Stimulated activated CD8-positive, alpha-beta memory T cell treated with anti-CD3 and anti-CD28 coated beads, Interleukin-15, amount 100 ng/mL, for 1 hour (primary cell): ENCODE data around the gene HRK.

Experiments
- DNase-seq: peaks from one replicate; pipeline ENCODE4 v3.0.0-alpha.2; 2020; ENCODE audit warnings: low read depth

Gene HRK

GRCh38 chr12:116897476-116897875 is 16.2 kb upstream of the HRK start:
- DNase-seq: no peak

- DNase-seq: no peak
Observed at GRCh38 chr12:116896411-116896924, 15.2 kb upstream of the HRK start.

- no peak for DNase-seq
Observed at GRCh38 chr12:116894913-116895312, 13.7 kb upstream of the HRK start.

DNA sequence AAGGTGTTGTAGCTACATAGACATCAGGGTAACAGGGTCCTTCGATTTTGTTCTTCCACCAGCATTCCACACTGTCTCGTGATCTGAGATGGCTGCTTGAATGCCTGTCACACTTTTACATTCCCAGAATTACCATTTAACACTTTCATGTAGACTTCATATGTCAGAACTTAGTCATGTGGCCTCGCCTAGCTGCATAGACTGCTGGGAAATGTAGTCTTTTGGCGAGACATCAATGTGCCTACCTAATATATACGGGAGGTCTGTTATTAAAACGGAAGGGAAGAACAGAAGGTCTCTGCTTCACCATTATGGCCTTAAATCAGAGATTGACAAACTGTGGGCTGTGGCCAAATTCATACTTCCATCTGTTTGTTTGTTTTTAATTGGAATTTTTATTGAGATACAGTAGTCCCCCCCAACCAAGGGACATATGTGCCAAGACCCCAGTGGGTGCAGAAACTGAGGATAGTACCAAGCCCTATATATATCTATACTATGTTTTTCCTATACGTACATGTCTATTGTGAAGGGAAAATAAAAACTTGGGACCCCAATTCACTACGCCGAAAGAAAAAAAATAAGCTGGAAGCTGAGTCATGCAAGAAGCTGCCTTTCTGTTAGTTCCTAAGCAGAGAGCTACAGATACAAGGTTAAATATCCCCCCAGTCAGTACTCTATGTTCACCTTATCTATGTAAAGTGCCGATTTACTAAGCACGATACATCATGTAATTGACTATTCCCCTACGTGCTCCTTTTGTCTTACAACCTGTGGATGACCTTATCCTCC is 11.3 kb upstream of the HRK start:
- no peak for DNase-seq

- DNase-seq: no peak
Observed at GRCh38 chr12:116891019-116891418, 9.8 kb upstream of the HRK start.

DNA sequence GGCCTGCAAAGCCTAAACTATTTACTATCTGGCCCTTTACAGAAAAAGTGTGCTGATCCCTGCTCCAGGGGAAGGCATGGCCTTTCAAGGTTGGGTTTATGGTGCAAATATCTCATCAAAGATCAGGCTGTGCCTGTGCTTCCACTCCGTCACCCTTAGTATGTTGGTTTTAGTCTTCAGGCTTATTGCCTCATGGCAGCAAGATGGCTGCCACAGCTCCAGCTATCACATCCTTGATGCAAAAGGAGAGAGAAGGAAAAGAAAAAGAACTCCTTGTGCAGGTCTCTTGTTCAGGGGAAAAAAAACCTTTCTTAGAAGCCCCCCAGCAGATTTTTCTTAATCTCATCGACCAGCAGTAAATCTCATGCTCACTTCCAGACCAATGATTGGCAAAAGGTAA is 9.1 kb upstream of the HRK start:
- no peak for DNase-seq

DNA sequence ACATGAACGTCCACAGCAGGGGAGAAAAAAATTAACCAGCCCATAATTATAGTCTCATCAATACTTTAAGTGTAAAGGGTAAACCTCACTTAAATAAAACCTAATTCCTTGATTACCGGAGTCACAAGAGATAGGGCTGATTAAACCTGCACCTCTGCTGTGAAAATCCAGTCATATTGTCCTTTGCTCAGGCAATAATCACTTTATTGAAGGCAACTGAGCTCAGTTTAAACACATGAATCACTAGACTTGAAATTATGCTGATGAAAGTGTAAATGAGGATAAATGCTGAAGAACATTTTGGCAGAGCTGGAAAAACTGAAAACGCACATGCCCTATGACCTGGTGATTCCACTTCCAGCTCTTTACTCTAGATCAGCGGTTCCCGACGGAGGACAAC is 6.7 kb upstream of the HRK start:
- no peak for DNase-seq

GRCh38 chr12:116887244-116887643 is 6.0 kb upstream of the HRK start:
- DNase-seq: no peak

- DNase-seq: no peak
Observed at GRCh38 chr12:116885491-116885890, 4.2 kb upstream of the HRK start.

GRCh38 chr12:116884871-116885270 is 3.6 kb upstream of the HRK start:
- no peak for DNase-seq

DNA sequence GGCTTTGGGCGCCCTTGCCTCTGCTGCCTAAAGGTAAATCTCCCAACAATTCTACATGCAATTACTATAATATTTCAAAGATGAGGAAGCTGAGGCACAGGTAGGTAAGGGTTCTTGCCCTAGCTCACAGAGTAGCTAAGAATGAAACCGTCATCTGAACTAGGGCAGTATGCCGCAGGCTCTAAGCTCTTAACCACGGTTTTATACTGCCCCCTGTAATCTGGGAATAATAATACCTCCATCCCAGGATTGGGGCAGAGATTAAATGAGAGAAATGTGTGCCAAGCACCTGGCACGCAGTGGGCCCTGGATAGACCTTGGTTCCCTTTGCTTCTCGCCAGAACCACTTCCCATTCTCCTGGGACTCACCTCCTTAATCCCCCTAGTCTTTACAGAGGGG is 1.5 kb upstream of the HRK start:
- DNase-seq: no peak

GRCh38 chr12:116881877-116882507 is 751 bp upstream of the HRK start:
- no peak for DNase-seq

- no peak for DNase-seq
Observed at GRCh38 chr12:116880817-116881324, 370 bp downstream of the HRK start.

DNA sequence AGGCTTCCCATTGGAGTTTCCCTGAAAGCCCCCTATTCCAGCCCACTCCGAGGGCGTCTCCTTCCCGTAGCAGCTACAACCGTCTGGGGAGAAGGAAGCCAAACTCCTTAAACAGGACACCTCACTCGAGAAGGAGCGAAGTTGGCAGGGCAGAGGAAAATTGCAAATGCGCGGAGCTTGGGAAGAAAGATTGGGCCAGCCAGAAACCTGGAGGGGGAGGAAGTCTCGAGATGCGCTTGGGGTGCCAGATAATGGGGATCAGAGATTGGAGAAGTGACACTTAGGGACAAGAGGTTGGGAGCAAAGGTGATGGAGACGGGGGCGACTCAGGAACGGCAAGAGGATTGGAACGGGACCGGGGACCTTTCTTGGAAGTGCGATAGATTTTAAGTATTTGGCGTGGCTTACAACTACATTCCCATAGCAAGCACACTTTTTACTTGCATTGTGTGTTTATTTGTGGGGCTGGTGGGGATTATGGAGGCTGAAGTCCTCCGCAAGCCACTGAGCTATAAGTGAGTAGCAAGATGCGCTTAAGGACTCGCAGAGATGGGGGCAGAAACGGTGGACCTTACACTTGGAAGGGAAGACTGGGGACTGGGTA is 926 bp downstream of the HRK start:
- no peak for DNase-seq

DNA sequence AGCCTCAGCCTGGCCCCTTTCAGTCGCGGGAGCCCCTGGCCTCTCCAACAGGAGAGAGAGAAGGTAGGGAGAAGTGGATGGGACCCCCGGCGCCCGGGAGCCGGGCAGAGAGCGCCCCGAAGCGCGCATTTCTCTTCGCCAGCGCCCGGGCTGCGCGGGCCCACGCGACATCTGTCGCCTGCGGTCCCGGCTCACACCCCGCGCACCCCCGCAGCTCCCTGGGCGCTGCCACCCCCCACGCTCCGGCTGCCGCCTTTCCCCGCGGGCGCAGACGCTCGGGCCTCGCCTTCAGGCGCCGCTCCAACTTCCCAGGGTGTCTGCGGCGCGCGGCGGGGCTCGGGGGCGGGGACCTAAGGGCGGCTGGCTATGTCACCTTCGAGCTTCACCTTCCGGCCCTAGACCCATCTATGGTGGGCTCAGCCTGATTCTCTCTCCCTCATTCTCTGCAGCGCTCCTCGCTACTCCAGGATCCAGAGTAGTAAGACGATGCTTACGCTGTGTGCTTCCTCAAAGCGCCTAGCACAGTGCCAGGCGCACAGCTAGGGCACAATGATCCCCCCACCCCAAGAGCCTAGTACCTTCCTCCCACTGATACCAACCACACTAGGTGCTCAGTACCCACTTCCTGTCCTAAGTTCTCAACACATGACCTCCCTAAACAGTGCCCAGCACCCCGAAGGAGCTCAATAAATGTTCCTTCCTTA is 1.6 kb downstream of the HRK start:
- no peak for DNase-seq

DNA sequence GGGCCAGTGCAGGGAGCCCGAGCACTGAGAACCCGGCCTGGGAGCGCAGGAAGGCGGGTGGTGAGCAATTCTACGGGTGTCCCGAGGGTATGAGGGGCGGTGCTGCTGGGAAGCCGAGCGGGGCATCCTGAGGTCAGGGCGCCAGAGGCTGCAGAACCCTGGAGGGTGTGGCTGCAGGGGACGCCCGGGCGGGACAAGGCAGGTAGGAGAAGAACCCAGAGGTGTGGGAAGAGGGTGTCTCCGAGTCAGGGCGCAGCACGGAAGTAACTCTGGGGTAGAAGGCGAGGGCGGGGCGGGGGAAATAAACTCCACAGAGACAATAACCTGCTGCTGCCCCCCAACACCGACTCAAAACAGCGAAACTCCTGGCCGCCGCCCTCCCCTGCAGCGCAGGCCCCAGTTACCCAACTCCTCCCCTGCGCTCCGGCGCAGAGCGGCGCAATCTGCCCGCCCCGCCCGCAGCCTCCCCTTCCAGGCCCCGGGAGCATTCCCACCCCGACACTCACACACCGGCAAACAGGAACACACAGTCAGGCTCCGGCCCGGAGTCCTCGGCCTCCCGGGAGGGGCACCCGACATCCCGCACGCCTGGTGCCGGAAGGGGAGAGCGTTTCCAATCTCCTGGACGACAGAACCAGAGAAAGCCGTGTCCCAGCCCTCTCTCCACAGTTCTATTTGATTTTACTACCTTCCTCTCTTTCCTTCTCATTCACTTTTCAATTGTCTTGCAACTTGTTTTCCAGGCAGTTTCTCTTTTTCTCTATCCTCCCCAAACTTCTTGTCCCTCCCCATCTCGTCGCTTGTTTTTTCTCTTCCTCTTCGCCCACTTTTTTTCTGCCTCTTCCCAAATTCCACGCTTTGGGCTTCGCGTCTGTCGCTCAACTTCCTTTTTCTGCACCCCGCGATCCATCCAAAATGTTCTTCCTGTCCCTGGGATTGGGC is 2.4 kb downstream of the HRK start:
- no peak for DNase-seq

DNA sequence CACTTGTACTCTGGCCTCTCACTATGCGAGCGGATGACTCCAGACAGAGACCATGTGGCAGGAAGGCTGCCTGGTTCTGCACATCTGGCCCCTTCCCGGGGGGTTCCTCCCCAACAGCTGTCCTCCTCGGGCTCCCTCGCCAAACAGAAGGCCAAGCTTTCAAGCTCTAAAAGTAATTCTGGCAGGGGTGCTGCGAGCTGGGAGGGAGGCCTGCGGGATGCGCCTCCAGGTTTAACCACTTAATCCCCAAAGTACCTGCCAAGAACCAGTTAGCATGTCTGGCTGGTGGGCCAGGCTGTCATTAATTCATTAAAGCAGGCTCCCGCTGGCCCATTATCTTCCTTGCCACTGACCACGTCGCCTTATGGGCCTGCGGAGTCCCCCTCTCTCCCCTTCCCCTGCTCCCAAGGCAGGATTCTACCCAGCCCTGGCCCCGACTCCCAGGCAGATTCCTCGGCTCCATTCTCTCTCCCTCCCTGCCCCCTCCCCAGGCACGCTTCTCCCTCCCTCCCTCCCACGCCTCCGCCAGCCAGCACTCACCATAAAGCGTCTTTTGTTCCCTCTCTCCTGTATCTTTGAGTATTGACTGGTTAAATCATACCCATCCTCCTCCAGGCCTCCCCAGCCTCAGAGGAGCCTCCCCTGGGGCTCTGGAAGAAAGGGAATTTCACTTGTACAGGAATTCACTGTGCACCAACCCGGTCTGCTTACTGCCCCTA is 4.9 kb downstream of the HRK start:
- DNase-seq: no peak

- no peak for DNase-seq
Observed at GRCh38 chr12:116874324-116874995, 6.8 kb downstream of the HRK start.

DNA sequence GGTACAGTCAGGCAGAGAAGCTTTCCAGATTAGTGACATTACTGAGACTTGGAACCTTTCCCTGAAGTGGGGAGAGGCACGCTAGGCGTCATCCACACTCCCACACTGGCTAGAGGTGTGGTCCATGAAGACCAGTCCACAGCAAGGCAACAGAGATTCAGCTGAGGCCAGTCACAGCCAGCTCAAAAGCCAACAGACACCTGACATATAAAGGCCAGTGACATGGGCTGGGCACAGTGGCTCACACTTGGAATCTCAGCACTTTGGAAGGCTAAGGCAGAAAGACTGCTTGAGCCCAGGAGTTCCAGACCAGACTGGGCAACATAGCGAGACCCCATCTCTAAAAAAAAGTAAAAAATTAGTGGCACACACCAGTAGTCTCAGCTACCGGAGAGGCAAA is 10.9 kb downstream of the HRK start:
- no peak for DNase-seq

DNA sequence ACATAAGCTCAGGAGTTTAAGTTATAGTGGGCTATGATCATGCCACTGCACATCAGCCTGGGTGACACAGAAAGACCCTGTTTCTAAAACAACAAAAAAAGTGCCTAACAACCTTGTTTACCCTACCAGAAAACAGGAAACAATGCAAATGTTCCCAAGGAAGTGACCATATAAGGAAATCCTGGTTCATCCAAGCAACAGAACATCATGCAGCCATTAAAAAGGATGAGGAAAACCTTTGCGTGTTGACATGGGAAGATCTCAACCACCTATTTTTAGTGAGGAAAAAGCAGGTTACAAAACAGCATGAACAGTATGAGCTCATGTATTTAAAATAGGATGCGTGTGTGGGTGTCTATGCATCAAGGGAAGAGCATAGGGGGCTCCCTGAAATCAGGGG is 13.7 kb downstream of the HRK start:
- DNase-seq: no peak
